IMR-90 (cell line): Measurements from ENCODE around the gene SIK3.

Experiments used
- BHLHE40 ChIP-seq: fragments of 150-350 bp; IDR thresholded peaks from 2 replicates; pipeline ENCODE4 v1.6.1; 2016; ENCODE audit warnings: mild to moderate bottlenecking, low read depth, low read length
- CEBPB ChIP-seq: IDR thresholded peaks from 2 replicates; pipeline ENCODE4 v1.6.1; 2012; ENCODE audit warnings: low read depth, low read length, improper control_type of control experiment
- MAZ ChIP-seq: IDR thresholded peaks from 2 replicates; pipeline ENCODE4 v1.6.1; 2012; ENCODE audit warnings: low read depth, mild to moderate bottlenecking, low read length, improper control_type of control experiment, moderate library complexity, borderline replicate concordance
- POLR2A ChIP-seq: IDR thresholded peaks from 2 replicates; pipeline ENCODE4 v1.6.1; 2012; ENCODE audit warnings: mild to moderate bottlenecking, low read depth, low read length
- RCOR1 ChIP-seq: IDR thresholded peaks from 2 replicates; pipeline ENCODE4 v1.6.1; 2012; ENCODE audit warnings: mild to moderate bottlenecking, low read length, improper control_type of control experiment; ENCODE audit not compliant: insufficient replicate concordance
- RFX5 ChIP-seq: IDR thresholded peaks from 2 replicates; pipeline ENCODE4 v1.8.0; 2012; ENCODE audit warnings: low read depth, mild to moderate bottlenecking, low read length, moderate library complexity
- TF ChIP-seq, protein P1 (sequence below): conservative IDR thresholded peaks from 2 replicates; pipeline ENCODE4 v1.5.1; 2012; ENCODE audit warnings: mild to moderate bottlenecking, low read depth, low read length, improper control_type of control experiment
- TF ChIP-seq, protein P2 (sequence below): fragments of 150-350 bp; IDR thresholded peaks from 2 replicates; pipeline ENCODE4 v1.6.1; 2017; ENCODE audit warnings: mild to moderate bottlenecking, antibody characterized with exemption, low read length, low read depth

DNA sequence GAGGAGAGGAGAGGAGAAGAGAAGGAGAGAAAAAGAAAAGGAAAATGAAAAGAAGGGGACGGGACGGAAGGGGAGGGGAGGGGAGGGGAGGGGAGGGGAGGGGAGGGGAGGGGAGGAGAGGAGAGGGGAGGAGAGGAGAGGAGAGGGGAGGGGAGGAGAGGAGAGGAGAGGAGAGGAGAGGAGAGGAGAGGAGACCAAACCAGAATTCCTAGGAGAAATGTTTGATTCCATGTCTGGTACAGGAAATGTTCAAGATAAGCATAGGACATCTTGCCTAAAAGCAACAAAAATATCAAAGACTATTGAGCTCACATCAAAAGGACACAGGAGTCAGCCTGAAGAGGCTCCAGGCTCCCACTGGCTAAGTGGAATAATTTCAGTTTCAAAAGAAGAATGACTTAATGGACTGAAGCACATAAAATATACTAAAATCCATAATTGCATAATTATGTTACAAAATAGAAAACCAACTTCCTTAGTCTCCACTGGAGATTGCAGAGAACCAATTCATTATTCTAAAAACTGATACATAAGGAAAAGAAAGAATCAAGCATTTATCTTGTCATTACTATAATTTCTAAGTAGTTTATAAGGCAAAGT lies 159.7 kb downstream of the SIK3 start:
- TF ChIP-seq, protein P1, sequence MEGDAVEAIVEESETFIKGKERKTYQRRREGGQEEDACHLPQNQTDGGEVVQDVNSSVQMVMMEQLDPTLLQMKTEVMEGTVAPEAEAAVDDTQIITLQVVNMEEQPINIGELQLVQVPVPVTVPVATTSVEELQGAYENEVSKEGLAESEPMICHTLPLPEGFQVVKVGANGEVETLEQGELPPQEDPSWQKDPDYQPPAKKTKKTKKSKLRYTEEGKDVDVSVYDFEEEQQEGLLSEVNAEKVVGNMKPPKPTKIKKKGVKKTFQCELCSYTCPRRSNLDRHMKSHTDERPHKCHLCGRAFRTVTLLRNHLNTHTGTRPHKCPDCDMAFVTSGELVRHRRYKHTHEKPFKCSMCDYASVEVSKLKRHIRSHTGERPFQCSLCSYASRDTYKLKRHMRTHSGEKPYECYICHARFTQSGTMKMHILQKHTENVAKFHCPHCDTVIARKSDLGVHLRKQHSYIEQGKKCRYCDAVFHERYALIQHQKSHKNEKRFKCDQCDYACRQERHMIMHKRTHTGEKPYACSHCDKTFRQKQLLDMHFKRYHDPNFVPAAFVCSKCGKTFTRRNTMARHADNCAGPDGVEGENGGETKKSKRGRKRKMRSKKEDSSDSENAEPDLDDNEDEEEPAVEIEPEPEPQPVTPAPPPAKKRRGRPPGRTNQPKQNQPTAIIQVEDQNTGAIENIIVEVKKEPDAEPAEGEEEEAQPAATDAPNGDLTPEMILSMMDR: no peak
- TF ChIP-seq POLR2A: no peak
- TF ChIP-seq, protein P2, sequence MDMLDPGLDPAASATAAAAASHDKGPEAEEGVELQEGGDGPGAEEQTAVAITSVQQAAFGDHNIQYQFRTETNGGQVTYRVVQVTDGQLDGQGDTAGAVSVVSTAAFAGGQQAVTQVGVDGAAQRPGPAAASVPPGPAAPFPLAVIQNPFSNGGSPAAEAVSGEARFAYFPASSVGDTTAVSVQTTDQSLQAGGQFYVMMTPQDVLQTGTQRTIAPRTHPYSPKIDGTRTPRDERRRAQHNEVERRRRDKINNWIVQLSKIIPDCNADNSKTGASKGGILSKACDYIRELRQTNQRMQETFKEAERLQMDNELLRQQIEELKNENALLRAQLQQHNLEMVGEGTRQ: no peak
- TF ChIP-seq BHLHE40: no peak
- TF ChIP-seq RCOR1: no peak
- TF ChIP-seq RFX5: no peak
- TF ChIP-seq CEBPB: no peak
- TF ChIP-seq MAZ: no peak
